ENCODE data around the gene ITPR2.

ITPR2 gene

GRCh38 chr12:26496170-26496569 lies 336.8 kb downstream of the ITPR2 start:
- no peak overlapping the region for H3K4me3 ChIP-seq (ENCODE audit: insufficient read depth in 1 of 2, low read depth in 1 of 2, low read length in 2 of 2)
- no peaks in the 10 kb centered on the region for H3K4me1 ChIP-seq (ENCODE audit: control insufficient read depth, insufficient read depth, low read depth, low read length)
- H2AK5ac ChIP-seq (ENCODE audit: low read length, severe bottlenecking), result no peak overlapping the region
- no peak for DNase-seq
- no peak overlapping the region for H2BK12ac ChIP-seq (ENCODE audit: low read length in 2 of 2)
- H2BK5ac ChIP-seq (ENCODE audit: low read depth, low read length, poor library complexity, severe bottlenecking), result no peak overlapping the region
- H3K9ac ChIP-seq (ENCODE audit: low read length), result no peak overlapping the region
- H4K91ac ChIP-seq (ENCODE audit: low read length), result no peak overlapping the region
- H3K79me1 ChIP-seq (replicated peaks; ENCODE audit: low read length, poor library complexity, severe bottlenecking), result peaks cover 1% of the 10 kb centered on the region
- H3K36me3 ChIP-seq (ENCODE audit: control insufficient read depth in 1 of 2, insufficient read depth in 2 of 2, low read depth in 1 of 2, low read length in 2 of 2), result no peaks in the 10 kb centered on the region
- no peak overlapping the region for H3K23ac ChIP-seq (ENCODE audit: low read length in 2 of 2)
- no peak overlapping the region for H2BK15ac ChIP-seq (ENCODE audit: low read depth, poor library complexity, severe bottlenecking)
- H3K9me3 ChIP-seq (ENCODE audit: control insufficient read depth, low read length), result no peaks in the 10 kb centered on the region
- no peak overlapping the region for H4K8ac ChIP-seq (ENCODE audit: low read length)
- H2BK120ac ChIP-seq (ENCODE audit: low read depth, low read length), result no peak overlapping the region
- H3K4me2 ChIP-seq (ENCODE audit: low read length, poor library complexity, severe bottlenecking), result no peak overlapping the region
- H3K27ac ChIP-seq (ENCODE audit: low read length, poor library complexity, severe bottlenecking), result no peak overlapping the region
- no peak overlapping the region for H3K18ac ChIP-seq (ENCODE audit: low read depth in 1 of 2, low read length in 2 of 2)
- no peak overlapping the region for H2AFZ ChIP-seq (ENCODE audit: low read depth, low read length)
- H3K27me3 ChIP-seq (ENCODE audit: control insufficient read depth in 1 of 2, insufficient read depth in 1 of 2, low read length in 2 of 2), result no peaks in the 10 kb centered on the region
- no peak overlapping the region for H3K4ac ChIP-seq (ENCODE audit: low read depth in 1 of 2, low read length in 2 of 2)
- no peak overlapping the region for H3K14ac ChIP-seq (ENCODE audit: low read length in 2 of 2)
- 97% methylated on average over 1 of the region's 1 CpG for WGBS

- Histone ChIP-seq H3K18ac (ENCODE audit: low read depth in 1 of 2, low read length in 2 of 2) (no peak overlapping the region), H3K4me3 (ENCODE audit: insufficient read depth in 1 of 2, low read depth in 1 of 2, low read length in 2 of 2) (no peak overlapping the region), H3K4me2 (ENCODE audit: low read length, poor library complexity, severe bottlenecking) (no peak overlapping the region), H3K9me3 (ENCODE audit: control insufficient read depth, low read length) (no peaks in the 10 kb centered on the region), H3K27ac (ENCODE audit: low read length, poor library complexity, severe bottlenecking) (no peak overlapping the region), H2AFZ (ENCODE audit: low read depth, low read length) (no peak overlapping the region), H2BK15ac (ENCODE audit: low read depth, poor library complexity, severe bottlenecking) (no peak overlapping the region), H2BK12ac (ENCODE audit: low read length in 2 of 2) (no peak overlapping the region), H3K79me1 (replicated peaks; ENCODE audit: low read length, poor library complexity, severe bottlenecking) (peaks cover 1% of the 10 kb centered on the region), H3K4me1 (ENCODE audit: control insufficient read depth, insufficient read depth, low read depth, low read length) (no peaks in the 10 kb centered on the region), H2BK5ac (ENCODE audit: low read depth, low read length, poor library complexity, severe bottlenecking) (no peak overlapping the region), H3K9ac (ENCODE audit: low read length) (no peak overlapping the region), H4K8ac (ENCODE audit: low read length) (no peak overlapping the region), H3K27me3 (ENCODE audit: control insufficient read depth in 1 of 2, insufficient read depth in 1 of 2, low read length in 2 of 2) (no peaks in the 10 kb centered on the region), H2AK5ac (ENCODE audit: low read length, severe bottlenecking) (no peak overlapping the region), H3K36me3 (ENCODE audit: control insufficient read depth in 1 of 2, insufficient read depth in 2 of 2, low read depth in 1 of 2, low read length in 2 of 2) (no peaks in the 10 kb centered on the region), H4K91ac (ENCODE audit: low read length) (no peak overlapping the region), H3K4ac (ENCODE audit: low read depth in 1 of 2, low read length in 2 of 2) (no peak overlapping the region), H3K23ac (ENCODE audit: low read length in 2 of 2) (no peak overlapping the region), H2BK120ac (ENCODE audit: low read depth, low read length) (no peak overlapping the region), H3K14ac (ENCODE audit: low read length in 2 of 2) (no peak overlapping the region)
- WGBS, result 98% methylated on average over 3 of the region's 3 CpGs
- DNase-seq, result no peak
These were observed 339.3 kb downstream of the ITPR2 start for GRCh38 chr12:26493656-26494055.

GRCh38 chr12:26492406-26492805 lies 340.6 kb downstream of the ITPR2 start:
- Histone ChIP-seq H3K4me2 (ENCODE audit: low read length, poor library complexity, severe bottlenecking) (no peak overlapping the region), H3K9ac (ENCODE audit: low read length) (no peak overlapping the region), H2BK12ac (ENCODE audit: low read length in 2 of 2) (no peak overlapping the region), H2AK5ac (ENCODE audit: low read length, severe bottlenecking) (no peak overlapping the region), H2BK15ac (ENCODE audit: low read depth, poor library complexity, severe bottlenecking) (no peak overlapping the region), H2BK5ac (ENCODE audit: low read depth, low read length, poor library complexity, severe bottlenecking) (no peak overlapping the region), H2AFZ (ENCODE audit: low read depth, low read length) (no peak overlapping the region), H3K18ac (ENCODE audit: low read depth in 1 of 2, low read length in 2 of 2) (no peak overlapping the region), H4K8ac (ENCODE audit: low read length) (no peak overlapping the region), H3K23ac (ENCODE audit: low read length in 2 of 2) (no peak overlapping the region), H3K27ac (ENCODE audit: low read length, poor library complexity, severe bottlenecking) (no peak overlapping the region), H3K27me3 (ENCODE audit: control insufficient read depth in 1 of 2, insufficient read depth in 1 of 2, low read length in 2 of 2) (no peaks in the 10 kb centered on the region), H3K4ac (ENCODE audit: low read depth in 1 of 2, low read length in 2 of 2) (no peak overlapping the region), H3K79me1 (replicated peaks; ENCODE audit: low read length, poor library complexity, severe bottlenecking) (no peaks in the 10 kb centered on the region), H4K91ac (ENCODE audit: low read length) (no peak overlapping the region), H3K4me1 (ENCODE audit: control insufficient read depth, insufficient read depth, low read depth, low read length) (no peaks in the 10 kb centered on the region), H3K4me3 (ENCODE audit: insufficient read depth in 1 of 2, low read depth in 1 of 2, low read length in 2 of 2) (no peak overlapping the region), H3K36me3 (ENCODE audit: control insufficient read depth in 1 of 2, insufficient read depth in 2 of 2, low read depth in 1 of 2, low read length in 2 of 2) (no peaks in the 10 kb centered on the region), H3K14ac (ENCODE audit: low read length in 2 of 2) (no peak overlapping the region), H2BK120ac (ENCODE audit: low read depth, low read length) (no peak overlapping the region), H3K9me3 (ENCODE audit: control insufficient read depth, low read length) (no peaks in the 10 kb centered on the region)
- 100% methylated on average over 1 of the region's 1 CpG for WGBS
- DNase-seq, result no peak

GRCh38 chr12:26489908-26490307 lies 343.1 kb downstream of the ITPR2 start:
- Histone ChIP-seq H2AK5ac (ENCODE audit: low read length, severe bottlenecking) (no peak overlapping the region), H4K91ac (ENCODE audit: low read length) (no peak overlapping the region), H3K79me1 (replicated peaks; ENCODE audit: low read length, poor library complexity, severe bottlenecking) (no peaks in the 10 kb centered on the region), H2BK15ac (ENCODE audit: low read depth, poor library complexity, severe bottlenecking) (no peak overlapping the region), H2BK120ac (ENCODE audit: low read depth, low read length) (no peak overlapping the region), H3K9me3 (ENCODE audit: control insufficient read depth, low read length) (no peaks in the 10 kb centered on the region), H3K27me3 (ENCODE audit: control insufficient read depth in 1 of 2, insufficient read depth in 1 of 2, low read length in 2 of 2) (no peaks in the 10 kb centered on the region), H3K23ac (ENCODE audit: low read length in 2 of 2) (no peak overlapping the region), H4K8ac (ENCODE audit: low read length) (no peak overlapping the region), H3K27ac (ENCODE audit: low read length, poor library complexity, severe bottlenecking) (no peak overlapping the region), H3K36me3 (ENCODE audit: control insufficient read depth in 1 of 2, insufficient read depth in 2 of 2, low read depth in 1 of 2, low read length in 2 of 2) (no peaks in the 10 kb centered on the region), H3K4ac (ENCODE audit: low read depth in 1 of 2, low read length in 2 of 2) (no peak overlapping the region), H3K4me1 (ENCODE audit: control insufficient read depth, insufficient read depth, low read depth, low read length) (no peaks in the 10 kb centered on the region), H3K14ac (ENCODE audit: low read length in 2 of 2) (no peak overlapping the region), H2AFZ (ENCODE audit: low read depth, low read length) (no peak overlapping the region), H3K18ac (ENCODE audit: low read depth in 1 of 2, low read length in 2 of 2) (no peak overlapping the region), H3K4me3 (ENCODE audit: insufficient read depth in 1 of 2, low read depth in 1 of 2, low read length in 2 of 2) (no peak overlapping the region), H2BK12ac (ENCODE audit: low read length in 2 of 2) (no peak overlapping the region), H3K4me2 (ENCODE audit: low read length, poor library complexity, severe bottlenecking) (no peak overlapping the region), H2BK5ac (ENCODE audit: low read depth, low read length, poor library complexity, severe bottlenecking) (no peak overlapping the region), H3K9ac (ENCODE audit: low read length) (no peak overlapping the region)
- no peak for DNase-seq
- 92% methylated on average over 1 of the region's 2 CpGs for WGBS

Measured in mesenchymal stem cell (in vitro differentiated cells and primary cell).